ENCODE results near the gene TLX2.
A peak's percentile ranks its signal among the peaks of the same experiment; 100 is the strongest.

The TLX2 gene

DNA sequence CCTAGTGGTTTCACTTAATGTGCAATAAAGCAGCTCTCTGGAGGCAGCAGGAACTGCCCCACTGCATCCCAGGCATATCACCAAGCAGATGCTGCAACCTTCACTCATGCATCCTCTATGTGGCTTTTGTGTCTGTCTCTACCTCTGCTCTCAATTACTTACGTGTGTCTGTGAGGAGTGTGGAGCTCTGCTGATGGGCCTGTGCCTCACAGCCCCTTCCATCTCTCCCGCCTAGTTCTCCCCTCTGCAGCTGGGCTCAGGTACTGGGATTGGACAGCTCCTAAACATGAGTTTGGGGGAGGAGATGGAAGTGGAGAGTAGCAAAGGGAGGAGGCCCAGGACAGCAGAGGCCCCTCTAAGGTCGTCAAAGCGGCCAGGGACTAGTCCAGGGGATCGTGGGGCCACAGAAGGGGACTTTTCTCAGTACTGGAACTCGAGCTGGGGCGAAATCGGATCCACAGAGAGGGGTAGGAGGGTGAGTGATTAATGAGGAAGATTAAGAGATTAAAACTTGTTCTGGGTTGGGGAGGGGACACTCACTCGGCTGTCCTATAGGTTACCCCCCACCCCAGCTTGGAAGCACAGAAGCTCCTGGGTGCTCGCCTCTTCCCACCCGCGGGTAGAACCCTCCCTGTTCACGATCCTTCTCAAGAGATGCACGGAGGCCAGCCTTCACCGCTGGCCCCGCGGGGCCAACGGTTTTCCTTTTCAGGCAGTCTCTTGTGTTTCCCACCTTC is 12.7 kb upstream of the TLX2 start:
- Histone ChIP-seq H3K4me3 (no peak overlapping the region), H3K9me3 (no peaks in the 10 kb centered on the region), H3K36me3 (replicated peaks) (peaks cover 14% of the 10 kb centered on the region), H3K4me1 (no peaks in the 10 kb centered on the region), H3K27me3 (ENCODE audit: low read depth) (no peaks in the 10 kb centered on the region)
- DNase-seq (ENCODE audit: low spot score in 2 of 2): no peak
- in situ Hi-C loops (cut with MboI; ENCODE audit: low sequenced_read_pairs): no loop called here

DNA sequence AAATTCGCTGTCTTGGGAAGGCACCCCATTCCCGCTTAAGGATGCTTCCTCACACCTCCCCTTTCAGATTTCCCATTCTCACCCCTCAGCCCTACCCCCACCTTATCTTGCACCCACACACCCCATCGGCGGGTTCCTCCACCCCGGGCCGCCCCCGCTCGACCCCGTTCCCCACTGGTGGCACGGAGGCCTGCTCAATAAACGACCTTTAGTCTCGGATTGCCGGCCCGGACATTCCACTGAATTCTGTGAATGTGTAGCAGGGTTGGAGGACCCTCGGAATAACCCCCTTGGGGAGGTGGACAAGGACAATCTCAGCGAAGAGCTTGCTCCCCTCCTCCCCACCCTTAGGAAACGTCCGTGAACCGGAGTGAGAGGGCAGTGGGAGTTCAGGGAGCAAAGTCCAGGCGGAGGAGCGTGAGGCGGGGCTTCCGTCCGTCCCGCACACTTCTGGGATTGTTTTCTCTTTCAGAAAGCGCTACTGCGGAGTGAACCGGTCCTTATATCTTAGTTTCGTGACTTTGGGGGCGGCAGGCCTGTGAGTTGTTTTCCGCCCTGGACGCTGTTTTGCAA is 12.0 kb upstream of the TLX2 start:
- Histone ChIP-seq H3K36me3 (replicated peaks) (peaks cover 14% of the 10 kb centered on the region), H3K9me3 (no peaks in the 10 kb centered on the region), H3K4me3 (no peak overlapping the region), H3K4me1 (no peaks in the 10 kb centered on the region), H3K27me3 (ENCODE audit: low read depth) (no peaks in the 10 kb centered on the region)
- no peak for DNase-seq (ENCODE audit: low spot score in 2 of 2)
- in situ Hi-C loops (cut with MboI; ENCODE audit: low sequenced_read_pairs): no loop called here

DNA sequence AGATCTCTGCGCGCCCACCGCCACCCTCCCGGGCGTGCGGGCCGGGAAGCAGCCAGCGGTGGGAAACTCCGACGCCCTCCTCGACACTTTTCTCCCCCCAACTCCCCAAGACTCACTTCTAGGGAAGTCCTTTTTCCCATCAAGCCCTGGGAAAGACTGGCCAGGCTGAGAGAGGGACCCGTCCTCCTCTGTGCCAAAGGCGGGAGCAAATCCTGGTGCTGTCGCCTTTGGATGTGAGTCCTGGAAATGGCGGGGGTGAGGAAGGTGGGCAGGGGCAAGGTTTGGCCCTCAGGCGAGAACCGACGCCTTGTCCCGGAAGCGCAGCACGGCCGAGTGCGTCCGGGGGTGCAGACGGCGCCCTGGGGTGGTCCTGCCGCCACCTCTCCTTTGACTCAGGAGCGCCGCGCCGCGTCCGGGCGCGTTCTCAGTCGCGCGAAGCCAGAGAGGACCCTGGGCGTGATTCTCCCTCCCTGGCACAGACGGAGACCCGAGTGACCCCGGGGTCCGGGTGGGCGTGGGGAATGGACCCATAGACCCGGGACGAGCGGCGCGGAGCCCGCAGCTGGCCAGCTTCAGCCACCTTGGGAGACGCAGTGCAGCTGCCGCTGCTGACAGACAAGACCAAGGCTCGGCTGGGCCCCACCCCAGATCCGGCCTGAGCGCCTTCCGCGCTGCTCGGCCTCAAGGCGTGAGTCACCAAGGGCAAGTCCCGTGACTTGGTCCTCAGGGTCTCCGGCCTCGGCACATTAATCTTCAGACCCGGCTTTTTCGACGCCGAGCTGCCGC is 11.3 kb upstream of the TLX2 start:
- Histone ChIP-seq H3K36me3 (replicated peaks) (peaks cover 14% of the 10 kb centered on the region), H3K4me3 (no peak overlapping the region), H3K9me3 (no peaks in the 10 kb centered on the region), H3K4me1 (peaks cover 3% of the 10 kb centered on the region), H3K27me3 (ENCODE audit: low read depth) (no peaks in the 10 kb centered on the region)
- in situ Hi-C loops (cut with MboI; ENCODE audit: low sequenced_read_pairs): no loop called here
- DNase-seq (ENCODE audit: low spot score in 2 of 2): no peak

DNA sequence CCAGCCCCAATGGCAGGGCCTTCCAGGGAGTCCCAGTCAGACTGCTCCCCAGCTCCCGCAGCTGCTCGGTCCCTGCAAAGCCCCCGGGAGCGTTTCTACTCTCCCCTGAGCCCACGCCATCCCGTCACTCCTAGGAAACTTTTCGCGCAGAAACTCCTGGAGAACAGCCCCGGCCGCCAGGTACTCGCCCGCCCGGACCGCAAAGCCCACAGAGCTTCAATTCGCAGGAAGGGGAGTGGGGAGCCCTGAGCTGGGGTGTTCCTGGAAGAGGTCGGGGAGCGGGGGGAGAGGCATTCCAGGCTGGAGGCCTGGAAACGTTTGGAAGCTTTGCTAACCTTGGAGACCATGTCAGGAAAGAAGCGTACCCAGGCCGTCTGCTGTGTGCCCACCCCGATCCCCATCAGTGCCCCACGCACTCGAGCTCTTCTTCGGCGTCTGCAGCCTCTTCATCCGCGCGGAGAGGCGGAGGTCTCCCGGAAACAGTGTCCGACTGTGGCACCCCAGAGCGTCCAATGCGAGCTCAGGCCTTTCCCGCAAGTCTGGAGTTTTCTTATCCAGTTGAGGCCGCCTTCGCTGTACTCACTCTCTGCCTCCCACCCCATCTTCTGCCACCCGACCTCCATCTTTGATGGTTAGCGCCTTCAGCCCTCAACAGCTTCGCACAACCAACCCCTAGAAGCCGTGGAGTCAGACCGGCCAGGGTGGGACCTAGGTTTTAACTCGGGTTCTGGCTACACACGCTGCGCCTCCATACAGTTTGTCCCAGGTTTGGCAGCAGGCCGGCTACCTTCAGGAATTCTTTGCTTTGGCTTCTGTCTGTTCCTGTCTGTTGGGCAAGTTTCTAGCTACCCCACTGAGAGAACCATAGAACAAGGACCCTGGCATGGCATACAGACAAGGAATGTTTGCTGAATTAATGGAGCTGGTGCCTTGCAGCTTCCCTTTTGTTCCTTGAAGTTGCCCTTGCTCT is 10.5 kb upstream of the TLX2 start:
- no peaks in the 10 kb centered on the region for H3K9me3 ChIP-seq
- peaks cover 14% of the 10 kb centered on the region for H3K36me3 ChIP-seq (replicated peaks)
- no peaks in the 10 kb centered on the region for H3K27me3 ChIP-seq (ENCODE audit: low read depth)
- no peak overlapping the region for H3K4me3 ChIP-seq
- peaks cover 4% of the 10 kb centered on the region for H3K4me1 ChIP-seq
- in situ Hi-C loops (cut with MboI; ENCODE audit: low sequenced_read_pairs): no loop called here
- no peak for DNase-seq (ENCODE audit: low spot score in 2 of 2)

DNA sequence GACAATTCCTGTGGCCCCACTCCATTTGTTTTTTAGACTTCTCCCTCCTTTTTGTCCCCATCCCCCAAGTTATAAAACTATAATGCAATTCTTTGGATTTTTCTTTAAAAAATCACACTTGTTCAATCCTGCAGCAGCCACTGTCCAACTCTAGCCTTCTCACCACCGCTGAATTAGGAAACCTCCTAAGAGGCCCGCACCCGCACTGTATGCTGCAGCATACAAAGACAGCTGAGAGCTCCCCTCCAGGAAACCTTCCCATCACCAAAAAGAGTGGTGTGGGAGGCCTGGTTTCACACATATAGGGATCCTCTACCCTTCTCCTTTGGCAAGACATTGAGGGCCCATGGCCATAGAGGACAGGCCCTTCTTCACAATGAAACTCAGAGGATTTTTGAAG is 9.7 kb upstream of the TLX2 start:
- Histone ChIP-seq H3K9me3 (no peaks in the 10 kb centered on the region), H3K4me1 (peaks cover 4% of the 10 kb centered on the region), H3K27me3 (ENCODE audit: low read depth) (no peaks in the 10 kb centered on the region), H3K4me3 (no peak overlapping the region), H3K36me3 (replicated peaks) (peaks cover 14% of the 10 kb centered on the region)
- in situ Hi-C loops (cut with MboI; ENCODE audit: low sequenced_read_pairs): no loop called here
- no peak for DNase-seq (ENCODE audit: low spot score in 2 of 2)

DNA sequence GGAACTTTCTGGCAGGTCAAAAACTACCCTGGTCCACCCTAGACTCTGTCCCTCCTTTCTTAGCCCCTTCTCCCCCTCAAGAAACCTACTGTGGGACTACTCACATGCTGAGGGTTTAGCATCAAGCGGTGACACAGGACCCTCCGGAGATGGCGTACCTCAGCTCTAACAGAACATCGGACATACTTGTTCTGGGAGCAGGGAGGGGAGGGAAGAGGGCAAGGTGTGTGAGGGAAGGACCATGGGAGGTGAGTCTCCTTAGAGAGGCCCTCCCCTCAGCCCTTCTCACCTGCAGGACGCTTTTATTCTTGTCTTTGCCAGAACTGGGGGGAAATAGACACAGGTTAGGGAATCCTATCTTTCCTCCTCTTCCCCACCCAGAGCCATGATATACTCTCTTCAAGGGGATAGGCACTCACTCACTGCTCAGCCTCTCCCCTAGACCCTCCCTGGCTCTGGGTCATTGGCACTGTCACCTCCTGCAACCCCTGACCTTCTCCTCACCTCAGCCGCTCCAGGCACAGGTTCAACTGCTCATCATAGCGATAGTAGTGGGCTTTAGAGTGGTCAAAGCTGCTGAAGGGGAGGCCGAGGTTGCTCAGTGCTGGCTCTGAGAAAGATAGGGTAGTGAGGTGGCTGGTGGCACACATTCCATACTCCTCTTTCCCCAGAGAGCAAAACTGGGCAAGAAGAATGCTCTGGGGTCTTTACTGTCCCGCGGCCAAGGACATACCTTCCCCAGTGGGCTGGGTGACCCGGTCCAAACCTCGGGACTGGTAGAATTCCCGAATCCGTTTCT is 8.6 kb upstream of the TLX2 start:
- H3K4me1 ChIP-seq: peaks cover 4% of the 10 kb centered on the region
- DNase-seq (ENCODE audit: low spot score in 2 of 2): no peak
- H3K9me3 ChIP-seq: no peaks in the 10 kb centered on the region
- H3K4me3 ChIP-seq: no peak overlapping the region
- peaks cover 14% of the 10 kb centered on the region for H3K36me3 ChIP-seq (replicated peaks)
- no peaks in the 10 kb centered on the region for H3K27me3 ChIP-seq (ENCODE audit: low read depth)
- in situ Hi-C loops (cut with MboI; ENCODE audit: low sequenced_read_pairs): no loop called here

DNA sequence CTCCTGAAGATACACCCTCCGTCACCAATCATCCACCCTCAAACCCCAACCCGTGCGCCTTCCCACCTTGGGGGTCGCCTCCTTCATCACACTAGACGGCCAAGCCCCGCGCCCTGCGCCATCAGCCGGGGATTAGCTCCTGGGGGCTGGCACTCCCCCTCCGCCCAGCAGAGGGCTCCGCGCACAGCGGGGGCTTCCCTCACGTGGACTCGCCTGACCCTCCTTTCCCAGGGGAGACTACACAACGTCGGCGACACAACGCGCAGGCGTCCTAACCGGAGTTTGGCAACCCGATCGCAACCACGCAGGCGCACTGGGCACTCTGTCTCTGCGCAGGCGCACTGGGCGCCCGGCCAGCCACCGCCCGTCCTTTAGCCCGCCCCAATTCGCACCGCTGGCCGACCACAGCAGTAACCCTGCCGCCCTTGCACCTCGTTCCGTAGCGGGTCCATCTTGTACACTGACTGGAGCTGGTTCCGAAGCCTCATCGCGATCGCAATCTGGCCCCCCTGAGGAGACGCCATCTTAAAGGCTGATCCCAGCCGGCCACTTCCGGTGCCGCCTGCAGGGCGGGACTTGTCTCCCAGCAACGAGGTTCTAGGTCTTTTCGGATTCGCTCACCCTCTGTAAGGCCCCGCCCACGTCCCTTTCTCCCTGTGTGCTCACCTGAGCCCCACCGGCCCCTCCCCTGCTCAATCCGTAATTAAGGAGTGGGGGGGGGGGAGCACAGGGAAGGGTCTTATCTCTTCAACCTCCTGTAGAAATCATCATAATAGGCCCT is 6.9 kb upstream of the TLX2 start, which contains the start of gene PCGF1:
TSS of gene PCGF1 (minus strand) at position 551 of the 781 bp plus-strand sequence. CDS start at position 524, 27 bp downstream.
- Histone ChIP-seq H3K27me3 (ENCODE audit: low read depth) (no peaks in the 10 kb centered on the region), H3K9me3 (no peaks in the 10 kb centered on the region), H3K4me1 (peaks cover 4% of the 10 kb centered on the region), H3K4me3 (peak within 1 kb of the TSS; percentile 99), H3K36me3 (replicated peaks) (peaks cover 14% of the 10 kb centered on the region)
- in situ Hi-C loops (cut with MboI; ENCODE audit: low sequenced_read_pairs): no loop called here
- peak; percentile 96 to 99 for DNase-seq (ENCODE audit: low spot score in 2 of 2)

DNA sequence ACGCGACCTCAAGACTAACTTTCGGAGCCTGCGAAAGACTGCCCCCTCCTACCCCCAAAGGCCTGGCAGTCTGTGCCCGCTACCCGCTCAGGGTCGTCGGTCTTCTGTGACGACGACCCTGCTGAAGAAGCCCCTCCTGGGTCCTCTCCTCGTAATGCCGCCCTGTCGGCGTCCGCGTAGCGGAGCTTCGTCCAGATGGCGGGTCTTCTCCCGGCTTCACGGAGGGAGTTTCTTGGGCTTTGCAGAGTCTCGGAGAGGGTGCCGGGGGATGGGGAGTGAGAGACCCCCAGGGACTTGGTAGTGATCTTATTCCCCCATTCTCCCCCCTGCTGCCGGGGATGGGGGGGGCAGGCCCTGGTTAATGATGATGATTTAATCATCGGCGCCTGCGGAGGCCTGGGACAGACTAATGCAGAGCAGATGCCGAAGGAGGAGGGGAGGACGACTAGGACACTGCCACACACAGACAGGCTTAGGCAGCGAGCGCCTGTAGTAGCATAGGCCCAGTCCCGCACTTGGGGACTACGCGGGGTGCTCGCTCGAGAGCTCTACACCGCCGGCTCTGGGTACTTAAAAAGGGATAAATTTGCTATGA is 6.2 kb upstream of the TLX2 start:
- no peaks in the 10 kb centered on the region for H3K27me3 ChIP-seq (ENCODE audit: low read depth)
- no peak for DNase-seq (ENCODE audit: low spot score in 2 of 2)
- H3K4me3 ChIP-seq: peak overlapping the region; percentile 99
- H3K9me3 ChIP-seq: no peaks in the 10 kb centered on the region
- peaks cover 14% of the 10 kb centered on the region for H3K36me3 ChIP-seq (replicated peaks)
- peaks cover 4% of the 10 kb centered on the region for H3K4me1 ChIP-seq
- in situ Hi-C loops (cut with MboI; ENCODE audit: low sequenced_read_pairs): no loop called here

DNA sequence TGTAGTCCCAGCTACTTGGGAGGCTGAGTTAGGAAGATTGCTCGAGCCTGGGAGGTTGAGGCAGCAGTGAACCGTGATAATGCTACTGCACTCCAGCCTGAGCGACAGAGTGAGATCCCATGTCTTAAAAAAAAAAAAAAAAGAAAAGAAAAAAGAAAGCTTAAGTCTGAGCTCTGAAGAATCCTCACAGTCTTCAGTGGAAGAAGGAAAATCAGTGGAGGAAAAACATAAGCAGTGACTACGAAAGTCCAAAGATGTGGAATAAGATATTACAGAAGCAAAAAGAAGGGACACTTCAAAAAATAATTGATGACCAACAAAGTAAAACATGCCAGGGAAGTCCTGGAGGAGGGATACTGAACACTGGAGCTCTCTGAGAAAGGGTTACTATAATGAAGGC is 4.0 kb upstream of the TLX2 start:
- H3K4me1 ChIP-seq: peaks cover 4% of the 10 kb centered on the region
- DNase-seq (ENCODE audit: low spot score in 2 of 2): no peak
- H3K27me3 ChIP-seq (ENCODE audit: low read depth): no peaks in the 10 kb centered on the region
- peaks cover 9% of the 10 kb centered on the region for H3K36me3 ChIP-seq (replicated peaks)
- H3K9me3 ChIP-seq: no peaks in the 10 kb centered on the region
- no peak overlapping the region for H3K4me3 ChIP-seq
- in situ Hi-C loops (cut with MboI; ENCODE audit: low sequenced_read_pairs): no loop called here

DNA sequence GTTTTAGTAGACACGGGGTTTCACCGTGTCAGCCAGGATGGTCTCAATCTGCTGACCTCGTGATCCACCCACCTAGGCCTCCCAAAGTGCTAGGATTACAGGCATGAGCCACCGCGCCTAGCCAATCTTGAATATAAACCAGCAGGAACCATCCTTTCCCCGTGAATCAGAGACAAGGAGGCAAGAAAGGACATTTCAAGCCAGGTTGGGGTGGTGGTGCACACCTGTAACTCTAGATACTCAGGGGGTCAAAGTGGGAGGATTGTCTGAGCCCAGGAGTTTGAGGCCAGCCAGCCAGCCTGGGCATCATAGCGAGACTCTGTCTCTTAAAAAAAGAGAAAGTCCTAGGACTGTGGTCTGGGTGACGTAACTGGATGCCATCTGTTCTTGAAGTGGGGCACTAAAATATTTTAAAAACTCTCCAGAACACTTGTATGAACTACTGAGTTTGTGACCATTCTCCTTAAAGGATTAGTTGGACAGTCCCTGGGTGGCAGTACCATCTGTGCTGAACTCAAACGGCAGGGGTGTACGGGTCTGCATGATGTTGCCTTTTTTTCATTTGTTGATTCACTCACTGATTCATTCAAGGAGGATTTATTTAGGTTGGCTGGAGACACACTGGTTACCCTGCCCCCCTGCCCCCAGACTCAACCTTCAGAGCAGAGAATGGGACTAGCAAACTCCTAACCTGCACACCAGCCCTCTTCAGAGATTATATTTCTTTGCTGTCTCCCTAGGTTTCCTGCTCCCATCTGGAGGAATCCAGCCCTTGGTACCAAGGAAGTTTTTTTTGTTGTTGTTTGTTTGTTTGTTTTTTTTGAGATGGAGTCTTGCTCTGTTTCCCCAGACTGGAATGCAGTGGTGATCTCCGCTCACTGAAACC is 2.9 kb upstream of the TLX2 start:
- H3K4me3 ChIP-seq: no peak overlapping the region
- in situ Hi-C loops (cut with MboI; ENCODE audit: low sequenced_read_pairs): no loop called here
- DNase-seq (ENCODE audit: low spot score in 2 of 2): no peak
- no peaks in the 10 kb centered on the region for H3K27me3 ChIP-seq (ENCODE audit: low read depth)
- no peaks in the 10 kb centered on the region for H3K9me3 ChIP-seq
- no peaks in the 10 kb centered on the region for H3K36me3 ChIP-seq (replicated peaks)
- peaks cover 4% of the 10 kb centered on the region for H3K4me1 ChIP-seq
